Prostate gland (tissue), 2 donors: ENCODE data around the gene FASTKD3.

Source experiments
- POLR2A ChIP-seq: fragments of 450-650 bp; IDR thresholded peaks from one replicate; pipeline ENCODE4 v1.6.1; 2016; ENCODE audit warnings: antibody characterized with exemption, mild to moderate bottlenecking
- POLR2AphosphoS5 ChIP-seq: sonication (generic); formaldehyde crosslinking; IDR thresholded peaks from one replicate; pipeline ENCODE4 v1.6.1; 2017; ENCODE audit warnings: antibody characterized with exemption
- TF ChIP-seq, protein P1 (sequence below), 4 experiments: fragments of 200-600 bp in 2 of 4; fragments of 450-650 bp in 2 of 4; sonication (generic) in 2 of 4; IDR thresholded peaks; 1 replicate in 3 of 4; 2 replicates in 1 of 4; pipeline ENCODE4 v1.5.1; 2016 to 2019; ENCODE audit warnings: antibody characterized with exemption in 4 of 4, mild to moderate bottlenecking in 2 of 4, moderate library complexity in 2 of 4

DNA sequence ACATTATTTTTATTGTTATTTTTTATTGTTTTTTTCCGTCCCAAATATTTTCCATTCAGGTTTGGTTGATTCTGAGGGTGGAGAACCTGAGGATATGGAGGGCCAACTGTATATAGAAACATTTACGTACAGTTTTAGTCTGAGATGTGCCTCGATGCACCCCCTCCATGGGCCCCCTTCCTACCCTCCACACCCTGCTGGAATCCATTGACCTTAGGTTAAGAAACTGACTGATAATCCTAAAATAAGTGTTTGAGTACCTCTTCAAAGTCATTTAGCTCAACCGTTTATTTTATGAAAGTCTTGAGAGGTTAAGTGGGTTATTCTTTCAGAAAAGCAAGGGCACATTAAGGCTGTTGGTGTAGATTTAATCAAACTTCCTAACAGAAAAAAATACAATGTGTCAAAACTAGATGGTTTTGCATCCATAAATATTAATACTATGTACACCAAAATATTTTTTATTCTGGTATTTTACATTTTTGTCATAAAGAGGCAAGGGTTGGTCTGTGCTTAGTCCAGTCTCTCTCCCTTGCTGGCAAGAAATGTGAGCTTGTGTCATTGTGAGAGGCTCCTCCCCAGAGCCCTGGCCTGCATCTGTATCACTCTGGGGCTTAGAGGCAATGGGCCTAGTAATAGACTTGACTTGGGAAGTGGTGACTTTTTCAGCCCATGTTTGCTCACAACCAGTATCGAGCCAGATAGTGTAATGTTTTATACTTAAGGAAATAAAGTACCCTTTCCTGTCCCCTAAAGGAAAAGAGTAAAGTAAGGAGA lies 15.8 kb upstream of the FASTKD3 start:
- TF ChIP-seq POLR2AphosphoS5: no peak
- TF ChIP-seq, protein P1, sequence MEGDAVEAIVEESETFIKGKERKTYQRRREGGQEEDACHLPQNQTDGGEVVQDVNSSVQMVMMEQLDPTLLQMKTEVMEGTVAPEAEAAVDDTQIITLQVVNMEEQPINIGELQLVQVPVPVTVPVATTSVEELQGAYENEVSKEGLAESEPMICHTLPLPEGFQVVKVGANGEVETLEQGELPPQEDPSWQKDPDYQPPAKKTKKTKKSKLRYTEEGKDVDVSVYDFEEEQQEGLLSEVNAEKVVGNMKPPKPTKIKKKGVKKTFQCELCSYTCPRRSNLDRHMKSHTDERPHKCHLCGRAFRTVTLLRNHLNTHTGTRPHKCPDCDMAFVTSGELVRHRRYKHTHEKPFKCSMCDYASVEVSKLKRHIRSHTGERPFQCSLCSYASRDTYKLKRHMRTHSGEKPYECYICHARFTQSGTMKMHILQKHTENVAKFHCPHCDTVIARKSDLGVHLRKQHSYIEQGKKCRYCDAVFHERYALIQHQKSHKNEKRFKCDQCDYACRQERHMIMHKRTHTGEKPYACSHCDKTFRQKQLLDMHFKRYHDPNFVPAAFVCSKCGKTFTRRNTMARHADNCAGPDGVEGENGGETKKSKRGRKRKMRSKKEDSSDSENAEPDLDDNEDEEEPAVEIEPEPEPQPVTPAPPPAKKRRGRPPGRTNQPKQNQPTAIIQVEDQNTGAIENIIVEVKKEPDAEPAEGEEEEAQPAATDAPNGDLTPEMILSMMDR (IDR thresholded peaks at IDR 0.05): no peak
- TF ChIP-seq POLR2A: no peak
